GM12892 (cell line): ENCODE results near the gene IL17RD. TPM values are rescaled to one million over a fixed set of nuclear protein-coding genes. Genes with fewer than 3 reads are reported as not detected.
A peak's percentile ranks its signal among the peaks of the same experiment; 100 is the strongest.

ENCODE experiments used
- DNase-seq: peaks from one replicate; pipeline ENCODE4 v3.0.0; 2011; ENCODE audit not compliant: insufficient read length
- FAIRE-seq: peaks from 2 replicates; lab custom pipeline; 2011; peaks lifted over from hg19 to GRCh38; lab: Jason Lieb, UNC
- POLR2A ChIP-seq: IDR thresholded peaks from 2 replicates; pipeline ENCODE4 v1.6.1; 2011; ENCODE audit warnings: low read depth, low read length, control low read depth
- POLR2AphosphoS5 ChIP-seq: IDR thresholded peaks from 2 replicates; pipeline ENCODE4 v1.6.1; 2011; ENCODE audit warnings: low read depth, low read length, control low read depth
- TAF1 ChIP-seq: IDR thresholded peaks from 2 replicates; pipeline ENCODE4 v1.6.1; 2011; ENCODE audit warnings: low read depth, mild to moderate bottlenecking, control low read depth, low read length, borderline replicate concordance
- polyA plus RNA-seq: library from polyadenylated mRNA; unstranded; fragments of >200 nt; gene quantifications from one replicate; pipeline ENCODE4 v1.2.1, GENCODE V29; 2012; ENCODE audit warnings: missing spikeins, inconsistent platforms; ENCODE audit not compliant: missing spikeins

Gene IL17RD
- polyA plus RNA-seq = not detected

GRCh38 chr3:57164657-57165573 lies at the start of gene IL17RD:
IL17RD (minus strand) TSS chr3:57165353; CDS start chr3:57165286, 67 bp downstream.
- no peak for TF ChIP-seq POLR2A
- no peak for TF ChIP-seq POLR2AphosphoS5
- TF ChIP-seq TAF1 = no peak
- peak; percentile 77 for FAIRE-seq
- peak; percentile 51 for DNase-seq

- TF ChIP-seq TAF1 (no peak), POLR2A (no peak), POLR2AphosphoS5 (no peak)
- FAIRE-seq = peak; percentile 78
- no peak for DNase-seq
Measured at GRCh38 chr3:57206423-57206822, 41.3 kb upstream of the IL17RD start.

DNA sequence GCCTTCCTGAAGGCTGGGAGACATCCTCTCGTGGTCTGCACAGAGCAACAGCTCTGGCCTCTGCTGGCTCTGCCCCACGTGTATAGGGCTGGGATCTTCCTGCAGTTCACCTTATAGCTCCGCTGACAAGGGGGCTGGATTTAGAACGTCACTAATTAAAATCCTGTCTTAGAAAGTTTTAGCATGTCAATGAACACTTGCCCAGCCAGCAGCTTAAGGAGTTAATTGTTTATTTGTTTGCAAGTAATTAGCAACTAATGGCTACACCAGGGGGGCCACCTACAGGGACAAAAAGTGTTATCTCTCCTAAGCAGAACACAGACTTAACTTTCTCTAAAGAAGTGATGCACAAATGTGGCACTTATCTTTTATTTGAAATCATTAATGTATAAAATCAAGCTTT lies 34.7 kb upstream of the IL17RD start, which contains the start of gene HESX1:
TSS of gene HESX1 (minus strand) at position 84 of the 403 bp plus-strand sequence. CDS start at position 24, 60 bp downstream.
- TF ChIP-seq POLR2A (no peak), TAF1 (no peak), POLR2AphosphoS5 (no peak)
- FAIRE-seq = no peak
- DNase-seq = no peak

DNA sequence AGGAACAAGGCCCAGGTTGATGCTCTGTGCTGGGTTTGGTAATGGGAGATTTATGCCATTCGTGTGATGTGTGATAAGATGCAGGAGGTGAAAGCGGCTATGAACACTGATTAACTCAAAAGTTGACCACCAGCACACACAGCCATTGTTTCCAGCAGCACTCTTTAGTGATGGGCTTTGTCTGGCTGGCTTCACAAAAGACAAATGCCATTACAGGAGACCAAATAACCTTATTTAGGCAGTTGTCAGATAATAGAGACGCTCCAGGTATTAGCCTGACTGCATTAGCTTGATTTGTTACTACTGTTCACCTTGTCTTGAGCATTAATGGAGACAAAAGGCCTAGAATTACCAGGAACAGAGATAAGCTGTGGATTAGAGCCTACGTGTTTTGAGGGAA lies 29.5 kb upstream of the IL17RD start:
- FAIRE-seq (peak; percentile 17), DNase-seq (no peak)
- TF ChIP-seq TAF1 (no peak), POLR2AphosphoS5 (no peak), POLR2A (no peak)

DNA sequence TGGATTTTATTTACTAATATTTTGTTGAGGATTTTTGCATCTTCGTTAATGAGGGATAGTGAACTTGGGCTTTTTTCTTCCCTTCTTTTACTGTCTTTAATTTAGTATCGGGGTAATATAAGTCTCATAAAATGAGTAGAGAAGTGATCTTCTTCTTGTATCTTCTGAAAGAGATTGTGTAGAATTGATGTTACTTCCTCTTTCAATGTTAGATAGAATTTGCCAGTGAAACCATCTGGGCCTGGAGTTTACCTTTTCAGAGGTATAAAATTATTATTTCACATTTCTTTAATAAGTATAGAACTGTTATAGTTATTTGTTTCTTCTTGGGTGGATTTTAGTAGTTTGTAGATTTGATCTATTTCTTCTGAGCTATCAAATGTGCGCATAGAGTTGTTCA lies 26.9 kb upstream of the IL17RD start:
- no peak for DNase-seq
- no peak for FAIRE-seq
- TF ChIP-seq POLR2A = no peak
- no peak for TF ChIP-seq TAF1
- TF ChIP-seq POLR2AphosphoS5 = no peak

- no peak for TF ChIP-seq POLR2AphosphoS5
- no peak for DNase-seq
- FAIRE-seq = no peak
Measured at GRCh38 chr3:57184526-57184925, 19.4 kb upstream of the IL17RD start.

- no peak for TF ChIP-seq TAF1
- DNase-seq (no peak), FAIRE-seq (peak; percentile 36)
Measured at GRCh38 chr3:57179580-57180410, 14.6 kb upstream of the IL17RD start.

DNA sequence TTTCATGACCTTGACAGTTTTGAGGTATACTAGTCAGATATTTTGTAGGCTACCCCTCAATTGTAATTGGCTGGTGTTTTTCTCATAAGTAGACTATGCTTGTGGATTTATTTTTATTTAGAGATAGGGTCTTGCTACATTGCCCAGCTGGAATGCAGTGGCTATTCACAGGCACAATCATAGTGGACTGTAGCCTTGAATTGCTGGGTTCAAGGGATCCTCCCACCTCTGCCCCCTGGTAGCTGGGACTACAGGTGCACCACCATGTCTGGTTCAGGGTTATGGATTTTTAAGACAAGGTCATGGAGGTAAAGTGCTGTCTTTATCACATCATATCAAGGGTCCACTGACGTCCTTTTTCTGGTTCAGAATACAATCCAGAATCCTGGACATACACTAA lies 10.9 kb upstream of the IL17RD start:
- FAIRE-seq (no peak), DNase-seq (no peak)
- no peak for TF ChIP-seq POLR2AphosphoS5
- no peak for TF ChIP-seq POLR2A
- TF ChIP-seq TAF1 = no peak

DNA sequence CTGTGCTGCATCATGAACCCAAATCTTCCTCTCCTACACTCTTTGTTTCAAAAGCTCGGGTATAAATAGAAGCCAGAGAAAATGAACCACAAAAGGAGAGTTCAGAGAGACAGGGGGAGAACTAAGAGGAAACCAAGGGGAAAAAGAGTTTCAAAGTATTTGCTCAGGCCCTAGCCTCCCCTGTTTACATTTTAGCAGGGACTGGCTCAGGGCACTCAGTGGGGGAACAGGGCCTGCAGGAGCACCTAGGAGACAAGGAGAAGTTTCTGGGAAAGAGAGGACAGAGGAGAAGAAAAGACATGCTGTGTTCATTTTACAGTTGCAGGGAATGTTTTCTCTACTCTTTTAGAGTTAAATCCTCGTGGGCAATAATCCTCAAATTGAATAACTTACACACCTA lies 8.5 kb upstream of the IL17RD start:
- FAIRE-seq (no peak), DNase-seq (no peak)
- TF ChIP-seq POLR2AphosphoS5 = no peak
- TF ChIP-seq TAF1 = no peak
- TF ChIP-seq POLR2A = no peak

DNA sequence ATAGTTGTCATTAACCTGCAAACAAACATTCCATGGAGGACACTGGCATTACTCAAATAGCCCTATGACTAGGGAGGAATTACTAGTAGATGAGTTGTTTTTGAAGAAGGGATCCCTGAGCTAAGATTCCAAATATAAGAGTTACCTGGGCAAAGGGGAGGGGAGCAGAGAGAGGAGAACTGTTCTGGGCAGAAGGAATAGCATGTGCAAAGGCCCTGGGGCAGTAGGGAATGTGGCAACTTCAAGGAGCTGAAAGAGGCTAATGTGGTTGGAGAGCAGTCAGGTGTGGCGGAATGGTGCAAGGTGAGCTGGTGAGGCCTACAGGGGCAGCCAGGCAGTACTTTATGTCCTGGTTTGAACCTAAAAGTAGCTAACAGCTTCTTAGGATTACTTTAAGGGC lies 5.8 kb upstream of the IL17RD start:
- no peak for DNase-seq
- FAIRE-seq = no peak
- no peak for TF ChIP-seq TAF1
- no peak for TF ChIP-seq POLR2A
- no peak for TF ChIP-seq POLR2AphosphoS5

DNA sequence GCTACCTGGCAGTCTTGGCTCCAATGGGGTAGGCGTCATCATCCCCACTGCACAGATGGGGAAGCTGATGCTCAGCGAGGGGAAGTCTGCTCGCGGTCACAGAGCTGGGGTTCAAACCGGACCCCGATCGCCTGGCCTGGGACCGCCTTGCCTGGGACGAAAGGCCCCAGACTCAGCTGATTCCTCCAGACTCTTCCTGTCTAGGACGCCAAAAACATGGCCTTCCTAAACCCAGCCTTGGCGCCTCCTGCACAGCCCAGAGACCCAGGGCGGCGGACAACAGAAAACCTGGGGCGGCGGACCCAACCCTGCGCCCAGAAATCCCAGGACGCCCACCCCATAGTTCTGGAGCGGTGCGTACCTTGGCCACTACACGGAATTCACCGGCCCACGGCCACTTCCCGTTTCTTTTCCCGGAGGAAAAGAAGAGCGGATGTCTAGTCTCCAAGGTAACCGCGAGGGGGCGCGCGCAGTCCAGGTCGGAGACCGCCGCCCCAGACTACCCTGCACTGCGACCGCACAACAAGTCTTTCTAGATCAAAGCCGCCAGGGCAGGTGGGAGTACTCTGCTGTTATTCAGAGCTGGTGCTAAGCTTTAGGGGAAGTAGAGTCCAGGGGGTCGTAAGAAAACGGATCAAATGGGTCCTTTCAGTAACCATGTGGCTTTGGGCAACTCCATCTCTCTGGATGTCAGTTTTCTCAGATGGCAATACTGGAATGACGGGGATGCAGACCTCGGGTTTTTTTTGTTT lies 4.9 kb upstream of the IL17RD start:
- DNase-seq (peak; percentile 47), FAIRE-seq (peak; percentile 90)
- no peak for TF ChIP-seq POLR2AphosphoS5
- no peak for TF ChIP-seq POLR2A
- no peak for TF ChIP-seq TAF1

GRCh38 chr3:57169108-57169507 lies 4.0 kb upstream of the IL17RD start:
- TF ChIP-seq POLR2AphosphoS5 (no peak), POLR2A (no peak), TAF1 (no peak)
- FAIRE-seq (no peak), DNase-seq (no peak)

DNA sequence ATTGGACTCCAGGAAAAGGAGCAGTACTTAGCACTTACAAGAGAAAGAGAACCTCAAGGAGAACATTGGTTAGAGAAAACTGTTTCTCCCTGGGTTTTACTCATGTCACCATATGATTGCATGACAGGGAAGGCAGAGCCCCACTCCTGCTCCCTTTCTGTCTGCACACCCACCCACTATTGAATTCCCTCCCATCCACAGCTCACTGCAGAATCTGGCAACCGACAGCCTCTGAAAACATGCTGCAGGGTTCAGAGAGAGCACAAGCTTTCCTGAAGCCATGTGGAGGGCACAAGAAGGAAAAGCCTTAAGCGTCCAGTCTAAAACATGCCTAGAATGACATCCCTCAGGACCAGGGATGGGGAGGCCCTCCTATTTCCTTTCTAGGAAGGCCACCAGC lies 3.0 kb upstream of the IL17RD start:
- TF ChIP-seq POLR2A = no peak
- TF ChIP-seq POLR2AphosphoS5 = no peak
- TF ChIP-seq TAF1 = no peak
- DNase-seq = no peak
- no peak for FAIRE-seq
